Prostate gland (tissue), 2 donors: ENCODE data around the gene GOLPH3L. TPM values are rescaled to one million over a fixed set of nuclear protein-coding genes. Genes with fewer than 3 reads are reported as not detected.

Experiments used
- DNase-seq: peaks from one replicate; pipeline ENCODE4 v3.0.0-alpha.2; 2019; ENCODE audit warnings: low spot score
- H3K27ac ChIP-seq, 2 donors: fragments of 200-600 bp; sonication (generic); 2 replicates each; pipeline ENCODE4 v1.5.1; 2017 to 2019
- H3K27me3 ChIP-seq: fragments of 200-600 bp; sonication (generic); replicated peaks from 2 replicates; pipeline ENCODE4 v1.5.1; 2019; ENCODE audit not compliant: insufficient read depth
- H3K36me3 ChIP-seq, 2 donors: fragments of 200-600 bp; sonication (generic); 1 replicate in 1 of 2; 2 replicates in 1 of 2; pipeline versions ENCODE4 v1.5.1 to v1.8.1; 2017 to 2019
- H3K4me1 ChIP-seq: fragments of 200-600 bp; sonication (generic); replicated peaks from 2 replicates; pipeline ENCODE4 v1.5.1; 2019
- H3K4me3 ChIP-seq, 2 donors: fragments of 200-600 bp; sonication (generic); 2 replicates each; pipeline ENCODE4 v1.5.1; 2017 to 2019
- H3K9me3 ChIP-seq: fragments of 200-600 bp; sonication (generic); 2 replicates; pipeline ENCODE4 v1.5.1; 2017
- POLR2A ChIP-seq: fragments of 450-650 bp; IDR thresholded peaks from one replicate; pipeline ENCODE4 v1.6.1; 2016; ENCODE audit warnings: antibody characterized with exemption, mild to moderate bottlenecking
- POLR2AphosphoS5 ChIP-seq: sonication (generic); formaldehyde crosslinking; IDR thresholded peaks from one replicate; pipeline ENCODE4 v1.6.1; 2017; ENCODE audit warnings: antibody characterized with exemption
- WGBS: methylation state at CpG from one replicate; pipeline ENCODE4 v1.1.5; 2018; 5-methylcytosine and 5-hydroxymethylcytosine counted together
- intact Hi-C: fragments of 100-400 bp; cut with DNase I; formaldehyde crosslinking; loops from one replicate; pipeline ENCODE4 v1.14.2; 2022
- total RNA-seq, 2 donors: library from RNA; depleted of rRNA; stranded (reverse); fragments of >200 nt; gene quantifications; one replicate each; pipeline ENCODE4 v1.1.0, GENCODE V29; 2016
- TF ChIP-seq, protein P1 (sequence below), 4 experiments: fragments of 200-600 bp in 2 of 4; fragments of 450-650 bp in 2 of 4; sonication (generic) in 2 of 4; IDR thresholded peaks; 1 replicate in 3 of 4; 2 replicates in 1 of 4; pipeline ENCODE4 v1.5.1; 2016 to 2019; ENCODE audit warnings: antibody characterized with exemption in 4 of 4, mild to moderate bottlenecking in 2 of 4, moderate library complexity in 2 of 4

The GOLPH3L gene
- total RNA-seq, 2 donors from 2014 or later = 25.0 to 39.8 TPM

DNA sequence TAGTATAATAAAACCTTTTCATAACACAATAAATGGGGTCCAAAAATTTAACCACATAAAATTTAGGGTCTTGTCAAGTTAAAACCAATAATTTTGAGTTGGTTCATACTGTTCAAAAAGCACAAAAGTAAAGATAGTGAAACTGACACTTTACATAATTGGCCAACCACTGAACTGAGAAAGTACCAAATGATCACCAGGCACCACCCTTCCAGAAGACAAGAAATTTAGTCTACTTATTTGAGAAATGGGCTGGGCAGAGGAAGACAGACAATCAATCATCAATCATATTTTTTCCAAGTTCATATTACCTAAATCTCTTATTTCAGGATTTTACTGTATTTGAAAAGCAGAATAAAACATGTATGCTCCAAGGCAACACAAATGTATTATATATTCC is 6.5 kb upstream of the GOLPH3L start:
- no peaks in the 10 kb centered on the region for H3K9me3 ChIP-seq
- DNase-seq = no peak
- no peak overlapping the region for H3K27ac ChIP-seq
- TF ChIP-seq, protein P1, sequence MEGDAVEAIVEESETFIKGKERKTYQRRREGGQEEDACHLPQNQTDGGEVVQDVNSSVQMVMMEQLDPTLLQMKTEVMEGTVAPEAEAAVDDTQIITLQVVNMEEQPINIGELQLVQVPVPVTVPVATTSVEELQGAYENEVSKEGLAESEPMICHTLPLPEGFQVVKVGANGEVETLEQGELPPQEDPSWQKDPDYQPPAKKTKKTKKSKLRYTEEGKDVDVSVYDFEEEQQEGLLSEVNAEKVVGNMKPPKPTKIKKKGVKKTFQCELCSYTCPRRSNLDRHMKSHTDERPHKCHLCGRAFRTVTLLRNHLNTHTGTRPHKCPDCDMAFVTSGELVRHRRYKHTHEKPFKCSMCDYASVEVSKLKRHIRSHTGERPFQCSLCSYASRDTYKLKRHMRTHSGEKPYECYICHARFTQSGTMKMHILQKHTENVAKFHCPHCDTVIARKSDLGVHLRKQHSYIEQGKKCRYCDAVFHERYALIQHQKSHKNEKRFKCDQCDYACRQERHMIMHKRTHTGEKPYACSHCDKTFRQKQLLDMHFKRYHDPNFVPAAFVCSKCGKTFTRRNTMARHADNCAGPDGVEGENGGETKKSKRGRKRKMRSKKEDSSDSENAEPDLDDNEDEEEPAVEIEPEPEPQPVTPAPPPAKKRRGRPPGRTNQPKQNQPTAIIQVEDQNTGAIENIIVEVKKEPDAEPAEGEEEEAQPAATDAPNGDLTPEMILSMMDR (IDR thresholded peaks at IDR 0.05) = no peak
- no peak for TF ChIP-seq POLR2AphosphoS5
- no peak for TF ChIP-seq POLR2A
- no peaks in the 10 kb centered on the region for H3K27me3 ChIP-seq
- no peaks in the 10 kb centered on the region for H3K36me3 ChIP-seq
- no peaks in the 10 kb centered on the region for H3K4me1 ChIP-seq
- intact Hi-C loops = no loop called here
- no peak overlapping the region for H3K4me3 ChIP-seq

DNA sequence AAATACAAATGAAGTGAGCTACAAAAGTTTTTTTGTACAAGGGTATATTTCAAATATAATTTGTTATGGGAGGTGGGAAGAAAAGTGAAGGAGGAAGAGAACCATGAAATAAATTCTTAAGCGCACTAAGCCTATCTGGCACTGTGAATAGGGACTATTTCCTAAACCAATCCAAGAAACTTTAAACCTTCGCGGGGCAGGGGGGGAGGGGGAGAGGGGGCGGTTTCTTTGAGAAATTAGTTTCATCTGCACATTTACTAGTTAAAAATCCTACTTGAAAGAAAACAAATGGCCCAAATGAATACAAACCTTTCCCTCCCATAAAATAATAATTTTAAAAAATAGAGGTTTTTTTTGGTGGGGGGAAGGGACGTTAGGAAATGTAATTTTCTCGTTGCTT is 364 bp downstream of the GOLPH3L start:
- H3K27ac ChIP-seq = peak overlapping the region; percentile 75 to 81
- no peaks in the 10 kb centered on the region for H3K36me3 ChIP-seq
- TF ChIP-seq POLR2AphosphoS5 = no peak
- TF ChIP-seq POLR2A = no peak
- TF ChIP-seq, protein P1 (IDR thresholded peaks at IDR 0.05) = no peak
- intact Hi-C loops = no loop called here
- peak overlapping the region; percentile 38 to 58 for H3K4me3 ChIP-seq
- H3K4me1 ChIP-seq = no peaks in the 10 kb centered on the region
- no peaks in the 10 kb centered on the region for H3K9me3 ChIP-seq
- DNase-seq = no peak
- under 1% methylated on average over 6 of the region's 6 CpGs for WGBS
- H3K27me3 ChIP-seq = no peaks in the 10 kb centered on the region

DNA sequence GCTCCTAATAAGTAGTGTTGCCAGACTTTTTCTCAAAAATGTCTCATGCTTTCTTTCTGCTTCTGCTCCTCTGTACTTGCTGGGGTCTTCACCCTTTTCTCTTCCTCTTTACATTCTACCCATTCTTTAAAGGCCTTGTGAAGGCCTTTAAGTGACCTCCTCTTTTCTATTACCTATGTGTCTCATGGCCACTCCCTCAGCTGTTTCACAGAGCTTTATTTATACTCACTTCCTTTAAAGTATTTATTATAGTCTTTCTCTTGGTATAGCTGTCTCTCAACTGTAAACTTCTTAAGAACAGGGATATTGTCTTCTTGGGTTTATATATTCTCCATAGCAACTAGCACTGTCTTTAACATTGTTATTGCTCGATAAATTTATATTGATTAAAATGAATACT is 792 bp downstream of the GOLPH3L start:
- TF ChIP-seq POLR2AphosphoS5 = no peak
- peak; percentile 21 for TF ChIP-seq POLR2A
- peak overlapping the region; percentile 75 to 81 for H3K27ac ChIP-seq
- intact Hi-C loops = no loop called here
- no peaks in the 10 kb centered on the region for H3K9me3 ChIP-seq
- peak overlapping the region; percentile 38 to 58 for H3K4me3 ChIP-seq
- no peak for DNase-seq
- 9% methylated on average over 1 of the region's 1 CpG for WGBS
- no peaks in the 10 kb centered on the region for H3K4me1 ChIP-seq
- no peaks in the 10 kb centered on the region for H3K27me3 ChIP-seq
- no peaks in the 10 kb centered on the region for H3K36me3 ChIP-seq

DNA sequence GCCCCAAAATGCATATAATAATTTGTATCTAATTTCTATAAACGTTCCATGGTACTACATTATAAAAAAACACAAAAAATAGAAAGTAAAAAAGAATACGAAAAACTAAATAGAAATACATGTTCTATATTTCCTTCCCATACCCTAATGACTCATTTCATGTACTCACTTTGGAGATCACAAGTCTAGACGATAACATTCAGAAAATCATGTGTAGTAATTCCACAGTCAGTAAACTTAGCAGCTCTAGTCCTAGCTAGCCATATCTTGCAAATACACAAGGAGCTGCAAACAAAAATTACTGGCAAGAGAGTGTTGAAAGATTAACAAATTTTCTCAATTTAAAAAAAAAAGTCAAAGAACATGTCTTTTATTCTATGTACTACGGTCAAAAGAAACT is 1.4 kb downstream of the GOLPH3L start:
- TF ChIP-seq, protein P1 (IDR thresholded peaks at IDR 0.05) = no peak
- TF ChIP-seq POLR2A = no peak
- TF ChIP-seq POLR2AphosphoS5 = no peak
- DNase-seq = no peak
- H3K9me3 ChIP-seq = no peaks in the 10 kb centered on the region
- no peak overlapping the region for H3K4me3 ChIP-seq
- WGBS = 75% methylated on average over 4 of the region's 4 CpGs
- intact Hi-C loops = no loop called here
- H3K4me1 ChIP-seq = no peaks in the 10 kb centered on the region
- no peaks in the 10 kb centered on the region for H3K36me3 ChIP-seq
- no peaks in the 10 kb centered on the region for H3K27me3 ChIP-seq
- H3K27ac ChIP-seq = no peak overlapping the region

DNA sequence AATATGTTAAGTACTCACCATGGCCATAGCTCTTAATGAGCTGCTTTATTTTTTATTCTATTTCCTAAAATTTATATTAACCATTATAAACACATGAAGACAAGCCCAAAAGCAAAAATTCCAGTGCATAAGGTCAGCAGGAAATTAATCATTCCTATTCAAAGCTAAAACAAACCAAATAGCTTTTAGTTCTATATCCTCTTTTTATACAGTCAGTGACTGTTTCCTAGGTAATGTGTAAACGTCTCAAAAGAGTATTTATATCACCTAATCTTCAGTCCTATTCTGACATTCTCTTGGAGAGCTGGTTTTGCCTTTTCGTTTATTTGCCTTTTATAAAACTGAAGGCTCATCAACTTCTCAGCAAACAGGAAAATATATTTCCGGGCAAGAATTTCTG is 4.2 kb downstream of the GOLPH3L start:
- WGBS = 53% methylated on average over 3 of the region's 3 CpGs
- Histone ChIP-seq H3K27ac (no peak overlapping the region), H3K4me3 (no peak overlapping the region), H3K4me1 (no peaks in the 10 kb centered on the region), H3K9me3 (no peaks in the 10 kb centered on the region), H3K27me3 (no peaks in the 10 kb centered on the region), H3K36me3 (no peaks in the 10 kb centered on the region)
- no peak for DNase-seq
- TF ChIP-seq, protein P1 (IDR thresholded peaks at IDR 0.05) = no peak
- no peak for TF ChIP-seq POLR2A
- no peak for TF ChIP-seq POLR2AphosphoS5
- intact Hi-C loops = no loop called here
